Kidney epithelial cell (primary cell): ENCODE measurements around the gene ENAH. TPM values are rescaled to one million over a fixed set of nuclear protein-coding genes. Genes with fewer than 3 reads are reported as not detected.

ENCODE experiments used
- DNase-seq: peaks from one replicate; pipeline ENCODE4 v3.0.0-alpha.2; 2010; ENCODE audit warnings: low read depth
- H3K27me3 ChIP-seq: 2 replicates; pipeline ENCODE4 v1.6.0; 2011; ENCODE audit warnings: low read length; ENCODE audit not compliant: control insufficient read depth, insufficient read depth
- H3K36me3 ChIP-seq: 2 replicates; pipeline ENCODE4 v1.5.1; 2011; ENCODE audit warnings: low read length; ENCODE audit not compliant: control insufficient read depth, insufficient read depth
- H3K4me3 ChIP-seq: 2 replicates; pipeline ENCODE4 v1.5.1; 2011; ENCODE audit warnings: low read depth, mild to moderate bottlenecking, control low read depth, low read length
- CTCF ChIP-seq: IDR thresholded peaks from 2 replicates; pipeline ENCODE4 v1.5.1; 2011; ENCODE audit warnings: mild to moderate bottlenecking, moderate library complexity, low read length, control low read depth, inconsistent platforms; ENCODE audit not compliant: insufficient read depth, poor library complexity, severe bottlenecking
- total RNA-seq: library from RNA; depleted of rRNA; stranded (reverse); fragments of >200 nt; gene quantifications from 2 replicates; pipeline ENCODE4 v1.2.3, GENCODE V29; 2015

ENAH gene
- total RNA-seq, 1 donor from 2014 or later = 95.8 TPM

GRCh38 chr1:225445639-225446594 is 207.0 kb downstream of the ENAH start:
- TF ChIP-seq CTCF = no peak
- Histone ChIP-seq H3K36me3 (no peaks in the 10 kb centered on the region), H3K4me3 (no peak overlapping the region)

DNA sequence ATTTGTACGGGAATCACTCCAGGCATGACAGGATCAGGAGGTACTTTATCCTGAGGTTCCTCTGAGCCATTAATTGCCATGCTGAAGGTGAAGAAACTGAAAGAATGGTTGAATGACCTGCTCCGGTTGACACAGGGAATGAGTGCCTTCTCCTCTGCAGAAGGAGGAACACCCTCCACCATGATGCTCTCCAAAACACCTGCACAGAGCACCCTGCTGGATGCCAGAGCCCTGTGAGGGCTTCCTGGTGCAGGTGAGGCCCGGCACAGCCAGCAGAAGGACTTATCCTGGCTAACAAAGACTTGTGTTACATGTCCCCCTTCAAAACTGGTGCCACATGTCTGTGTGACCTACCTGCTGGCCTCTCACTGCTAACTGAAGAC is 210.8 kb downstream of the ENAH start:
- no peak for TF ChIP-seq CTCF
- no peak overlapping the region for H3K4me3 ChIP-seq
- DNase-seq = no peak
- H3K27me3 ChIP-seq = no peaks in the 10 kb centered on the region
- no peaks in the 10 kb centered on the region for H3K36me3 ChIP-seq

More at GRCh38 chr1:225445639-225446594, 207.0 kb downstream of the ENAH start:
- no peaks in the 10 kb centered on the region for H3K27me3 ChIP-seq
- peak; percentile 85 for DNase-seq

GRCh38 chr1:225441314-225442122 is 211.4 kb downstream of the ENAH start:
- DNase-seq = no peak
- Histone ChIP-seq H3K27me3 (no peaks in the 10 kb centered on the region), H3K36me3 (no peaks in the 10 kb centered on the region), H3K4me3 (no peak overlapping the region)
- peak; percentile 75 for TF ChIP-seq CTCF

DNA sequence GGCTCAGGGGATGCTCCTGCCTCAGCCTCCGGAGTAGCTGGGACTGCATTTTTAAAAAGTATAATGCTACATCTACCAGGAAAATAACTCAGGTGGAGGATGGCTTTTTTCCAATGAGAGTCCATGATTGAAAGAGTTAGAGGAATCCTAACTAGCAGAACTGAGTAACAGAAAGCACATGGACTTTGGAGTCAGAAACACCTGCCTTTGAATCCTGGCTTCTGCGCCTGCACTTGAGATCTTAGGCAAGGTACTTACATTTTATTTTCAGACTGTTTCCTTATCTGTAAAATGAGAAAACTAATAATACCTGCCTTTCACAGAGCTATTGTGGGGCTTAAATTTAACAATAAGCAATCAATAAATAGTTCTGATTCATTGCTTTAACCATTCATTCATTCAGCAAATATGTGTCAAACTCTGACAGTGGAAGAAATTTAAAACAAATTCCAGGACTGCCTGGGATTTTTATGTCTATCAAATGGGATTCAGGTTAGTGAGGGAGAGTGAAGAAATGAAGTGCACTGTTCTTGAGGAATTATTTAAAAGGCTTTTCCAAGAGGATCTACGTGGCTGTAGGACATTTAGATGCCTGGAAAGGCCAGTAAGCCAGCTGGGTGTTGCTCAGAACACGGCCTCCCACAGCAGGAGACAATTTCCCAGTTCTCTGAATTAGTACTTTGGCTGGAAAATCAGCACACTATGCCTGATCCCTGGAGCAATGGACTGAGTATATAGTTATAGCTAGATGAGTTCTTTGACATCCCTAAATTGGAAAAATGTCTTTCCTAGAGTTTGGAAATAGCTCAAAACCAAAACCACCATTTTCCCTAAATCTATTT is 212.3 kb downstream of the ENAH start:
- Histone ChIP-seq H3K36me3 (no peaks in the 10 kb centered on the region), H3K27me3 (no peaks in the 10 kb centered on the region), H3K4me3 (no peak overlapping the region)
- no peak for DNase-seq
- no peak for TF ChIP-seq CTCF

- Histone ChIP-seq H3K4me3 (no peak overlapping the region), H3K36me3 (no peaks in the 10 kb centered on the region), H3K27me3 (no peaks in the 10 kb centered on the region)
- DNase-seq = no peak
- peak; percentile 55 for TF ChIP-seq CTCF
These were observed 215.0 kb downstream of the ENAH start for GRCh38 chr1:225437710-225438437.
